Inflammatory macrophage (primary cell): Measurements from ENCODE around the gene RHOA.

Experiments
- DNase-seq, 2 donors: peaks; one replicate each; pipeline ENCODE4 v3.0.0-alpha.2; 2020 to 2022
- total RNA-seq, 18 experiments: gene quantifications; one replicate each; lab custom pipeline; 2026; ENCODE audit warnings: mixed read lengths in 6 of 18, inconsistent platforms in 2 of 18; lab: John Stamatoyannopoulos, UW

RHOA gene
- total RNA-seq, result 272 to 487 (median 378) reads per million in 18 experiments

GRCh38 chr3:49411968-49412631 lies at the start of gene RHOA, which contains the start of gene TCTA:
TSS of gene RHOA (minus strand) at chr3:49411976. CDS start at chr3:49375589, 36,387 bp downstream.
TSS of gene TCTA (plus strand) at chr3:49412423. CDS start at chr3:49412427, 4 bp downstream.
- peak; percentile 100 for DNase-seq

DNA sequence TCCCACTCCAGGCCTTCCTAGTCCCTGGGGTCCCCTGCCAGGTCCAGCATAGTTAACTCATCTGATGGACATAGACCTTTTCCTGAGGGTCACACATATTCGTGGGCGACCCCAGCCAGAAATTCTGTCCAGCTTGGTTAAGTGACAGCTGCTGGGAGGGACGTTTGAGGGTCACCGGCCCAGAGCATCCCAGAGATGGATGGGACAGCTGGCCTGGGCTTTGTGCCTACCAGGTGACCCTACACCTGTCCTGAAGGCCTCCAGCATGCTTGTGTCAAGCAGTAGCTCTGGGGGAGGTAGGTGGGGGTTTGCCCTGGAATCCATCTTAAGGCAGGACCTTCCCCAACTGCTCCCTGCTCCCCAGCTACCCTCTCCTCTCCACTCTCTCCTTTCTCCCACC lies 49.2 kb upstream of the RHOA start:
- no peak for DNase-seq

DNA sequence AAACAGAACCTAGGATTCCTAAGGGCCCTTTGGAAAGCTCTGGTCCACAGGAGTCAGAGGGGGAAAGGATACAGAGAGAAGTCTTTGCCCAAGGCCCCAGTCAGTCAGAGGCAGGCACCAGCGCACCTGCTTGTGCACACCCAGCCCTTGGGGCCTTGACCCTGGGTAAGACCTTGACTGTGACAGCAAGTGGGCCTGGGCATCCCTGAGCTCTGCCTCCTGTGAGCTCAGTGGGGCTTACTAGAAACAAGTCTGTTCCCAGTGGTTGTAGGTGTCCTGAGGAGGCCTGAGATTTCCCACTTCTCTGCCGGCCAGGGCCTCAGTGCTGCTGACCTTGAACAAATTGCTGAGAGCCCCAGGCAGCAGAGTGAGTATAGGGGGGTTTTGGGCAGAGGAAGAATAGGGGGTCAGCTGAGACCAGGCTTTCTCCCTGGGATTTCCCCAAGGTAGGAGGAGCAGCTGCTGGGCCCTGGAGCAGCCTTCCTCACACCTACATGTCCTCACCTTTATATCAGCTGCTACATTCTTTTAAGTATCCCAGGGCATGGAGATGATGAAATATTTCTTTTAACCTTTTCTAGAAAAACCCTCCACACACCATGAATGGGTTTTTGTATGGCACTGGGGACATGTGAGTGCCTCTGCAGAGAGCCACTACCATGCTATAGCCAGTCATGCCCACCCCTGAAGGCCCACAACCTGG lies 48.6 kb upstream of the RHOA start:
- no peak for DNase-seq

- DNase-seq, result no peak
Observed at GRCh38 chr3:49456466-49456865, 44.7 kb upstream of the RHOA start.

- DNase-seq, result peak in 1 of 2 donors; percentile 11
Observed at GRCh38 chr3:49454898-49455681, 43.3 kb upstream of the RHOA start.

DNA sequence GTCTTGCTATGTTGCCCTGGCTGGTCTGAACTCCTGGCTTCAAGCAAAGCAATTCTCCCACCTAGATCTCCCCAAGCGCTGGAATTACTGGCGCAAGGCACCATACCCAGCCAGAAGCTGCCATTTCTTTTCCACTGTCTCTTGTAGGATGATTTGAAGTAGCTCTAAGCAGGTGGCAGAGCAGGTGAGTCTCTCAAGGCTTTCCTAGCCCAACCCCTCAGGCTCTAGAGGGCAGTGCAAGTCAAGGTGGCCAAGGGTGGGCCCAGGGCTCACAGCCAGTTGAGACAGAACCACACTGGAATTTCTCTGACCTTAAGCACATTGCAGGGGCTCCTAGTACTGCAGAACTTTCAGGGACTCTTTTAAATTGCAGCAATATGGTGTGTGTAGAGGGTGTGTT lies 42.7 kb upstream of the RHOA start:
- DNase-seq, result no peak

GRCh38 chr3:49453621-49454020 lies 41.8 kb upstream of the RHOA start:
- DNase-seq, result no peak

GRCh38 chr3:49445391-49445790 lies 33.6 kb upstream of the RHOA start:
- no peak for DNase-seq

DNA sequence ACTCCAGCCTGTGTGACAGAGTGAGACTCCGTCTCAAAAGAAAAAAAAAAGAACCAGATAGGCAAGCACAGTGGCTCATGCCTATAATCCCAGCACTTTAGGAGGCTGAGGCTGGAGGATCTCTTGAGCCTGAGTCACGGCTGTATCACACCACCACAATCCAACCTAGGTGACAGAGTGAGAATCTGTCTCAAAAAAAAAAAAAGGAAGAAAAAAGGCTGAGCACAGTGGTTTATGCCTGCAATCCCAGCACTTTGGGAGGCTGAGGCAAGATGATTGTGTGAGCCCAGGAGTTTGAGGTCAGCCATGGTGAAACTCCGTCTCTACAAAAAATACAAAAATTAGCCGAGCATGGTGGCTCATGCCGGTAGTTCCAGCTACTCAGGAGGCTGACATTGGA lies 23.0 kb upstream of the RHOA start:
- DNase-seq, result no peak

DNA sequence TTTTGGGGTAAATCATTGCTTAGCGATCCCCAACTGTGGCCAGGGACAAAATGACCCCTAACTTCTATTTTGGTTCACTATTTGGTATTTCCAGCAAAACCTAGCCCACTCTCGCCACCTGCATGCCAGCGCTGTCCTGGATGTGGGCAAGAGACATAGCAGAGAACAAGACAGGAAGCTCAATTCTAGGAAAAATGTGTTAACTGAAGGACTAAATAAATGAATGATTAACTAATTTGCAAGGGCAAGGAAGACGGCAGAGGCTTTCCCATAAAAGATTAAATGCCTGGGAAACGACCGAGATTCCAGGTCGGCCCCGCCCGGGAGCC lies 16.9 kb upstream of the RHOA start:
- DNase-seq, result no peak

- DNase-seq, result no peak
Observed at GRCh38 chr3:49427586-49427985, 15.8 kb upstream of the RHOA start.

- no peak for DNase-seq
Observed at GRCh38 chr3:49424816-49425215, 13.0 kb upstream of the RHOA start.

GRCh38 chr3:49422379-49423248 lies 10.8 kb upstream of the RHOA start, which contains the start of gene AMT:
TSS of gene AMT (minus strand) at chr3:49422473. CDS start at chr3:49422450, 23 bp downstream.
- peak in 1 of 2 donors; percentile 56 for DNase-seq

- DNase-seq, result no peak
Observed at GRCh38 chr3:49421890-49422378, 10.2 kb upstream of the RHOA start.

DNA sequence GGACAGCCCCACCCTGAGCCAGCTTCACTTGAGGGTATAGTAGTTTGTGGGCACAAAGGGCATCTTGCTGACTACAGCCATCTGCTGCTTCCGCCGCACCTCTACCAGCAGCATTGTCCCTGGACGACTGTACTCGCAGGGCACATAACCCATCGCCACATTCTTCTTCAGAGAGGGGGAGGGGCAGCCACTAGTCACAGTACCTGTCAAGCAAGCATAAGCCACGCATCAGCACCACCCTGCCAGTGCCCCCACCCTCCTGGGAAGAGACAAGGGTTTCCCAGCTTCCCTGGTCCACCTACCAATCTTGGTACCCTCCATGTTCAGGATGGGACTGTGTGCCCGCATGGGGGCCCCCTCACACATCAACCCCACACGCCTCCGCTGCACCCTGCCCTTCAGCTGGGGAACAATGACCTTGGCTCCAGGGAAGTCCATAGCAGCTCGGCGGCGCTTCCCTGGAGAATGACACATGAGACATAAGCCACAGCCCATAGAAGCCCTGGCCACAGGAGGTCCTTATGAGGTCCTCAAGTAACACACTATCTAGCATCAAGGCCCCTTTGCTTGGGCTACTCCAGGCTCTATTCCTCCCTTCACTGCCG lies 5.8 kb upstream of the RHOA start:
- no peak for DNase-seq

GRCh38 chr3:49416867-49417266 lies 5.1 kb upstream of the RHOA start:
- DNase-seq, result no peak

DNA sequence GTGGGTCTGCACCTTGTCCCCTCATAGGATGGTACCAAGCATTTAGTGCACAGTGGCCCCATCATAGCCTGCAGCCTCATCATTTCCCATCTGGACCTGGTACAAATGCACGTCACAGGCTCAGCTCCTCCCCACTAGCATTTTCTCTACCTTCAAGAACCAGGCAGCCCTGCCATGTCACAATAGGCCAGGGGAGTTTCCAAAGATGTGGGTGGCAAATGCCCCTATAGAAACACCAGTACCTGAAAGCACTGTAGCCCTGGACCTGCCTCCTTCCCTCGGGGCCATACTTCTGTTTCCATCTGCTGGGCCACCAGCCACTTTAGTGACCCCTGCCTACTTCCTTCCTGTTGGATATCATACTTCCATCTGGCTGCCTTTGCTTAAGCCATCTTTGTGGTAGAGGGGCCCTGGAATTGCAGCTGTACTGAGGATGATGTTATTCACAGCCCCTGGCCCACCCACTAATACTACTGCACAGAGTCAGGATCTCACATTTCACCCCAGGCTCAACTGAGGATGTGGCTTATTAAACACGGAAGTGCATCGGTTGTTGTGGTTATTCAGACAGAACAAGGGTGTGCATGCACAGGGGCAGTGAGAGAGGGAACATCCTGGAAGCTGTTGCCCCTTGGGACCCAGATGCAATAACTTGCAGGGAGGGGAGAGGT lies 4.3 kb upstream of the RHOA start:
- peak; percentile 52 to 53 for DNase-seq

DNA sequence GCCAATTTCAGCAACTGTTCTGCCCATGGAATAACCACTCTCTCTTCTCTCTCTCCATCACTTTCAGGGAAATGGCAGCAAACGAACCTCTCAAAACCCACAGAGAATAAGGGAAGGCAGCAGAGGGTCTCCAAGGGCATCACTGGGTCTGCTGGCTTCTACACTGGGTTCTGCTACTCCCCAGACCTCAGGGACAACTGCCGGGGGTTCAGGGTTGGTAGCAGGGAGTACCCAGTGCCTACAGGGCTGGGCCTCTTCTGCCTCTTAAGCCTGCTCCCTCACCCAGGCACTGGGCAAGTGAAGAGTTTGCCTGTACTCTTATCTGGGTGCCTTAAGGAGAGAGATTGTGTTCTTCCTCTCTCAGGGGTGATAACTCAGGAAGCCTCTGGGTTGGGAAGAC lies 3.0 kb upstream of the RHOA start:
- no peak for DNase-seq

- DNase-seq, result no peak
Observed at GRCh38 chr3:49413338-49413734, 1.6 kb upstream of the RHOA start.

DNA sequence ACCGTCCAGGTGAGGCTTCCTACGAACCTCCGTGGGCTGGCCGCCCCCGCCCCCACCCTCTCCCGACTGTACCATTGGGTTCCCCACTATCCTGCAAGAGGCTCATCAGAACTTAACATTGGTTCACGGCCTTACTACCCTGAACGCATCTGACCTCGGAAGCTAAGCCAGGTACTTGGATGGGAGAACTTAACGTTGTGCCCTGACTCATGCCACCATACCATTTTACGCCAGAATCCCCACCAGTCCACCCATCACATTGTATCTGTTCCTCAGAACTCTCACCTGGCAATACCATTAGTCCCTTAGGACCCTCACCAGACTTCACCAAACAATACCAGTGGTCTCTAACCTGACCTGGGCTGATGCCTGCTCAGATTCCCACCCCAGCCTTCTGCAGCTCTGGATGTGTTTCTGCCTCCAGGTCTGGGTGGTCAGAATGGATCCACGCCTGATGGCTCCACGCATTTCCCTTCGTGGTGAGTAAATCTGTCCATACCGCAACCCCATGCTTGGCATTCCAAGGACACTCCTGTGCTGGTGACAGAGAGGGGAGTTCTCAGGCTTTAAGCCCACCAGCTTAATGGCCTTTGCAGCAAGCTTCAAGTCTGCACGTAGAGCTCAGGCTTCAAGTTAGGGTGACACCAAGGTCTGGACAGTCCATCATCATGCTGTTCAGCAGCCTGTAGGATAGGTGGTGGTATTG lies 1.0 kb upstream of the RHOA start:
- DNase-seq, result no peak
